VCaP (cell line): ENCODE results near the gene ITGA5.
A peak's percentile ranks its signal among the peaks of the same experiment; 100 is the strongest.

Experiments used
- H3K27ac ChIP-seq: fragments of 450-650 bp; 2 replicates; pipeline ENCODE4 v1.5.1; 2017
- CTCF ChIP-seq: fragments of 450-650 bp; conservative IDR thresholded peaks from 2 replicates; pipeline ENCODE4 v1.5.1; 2017; ENCODE audit warnings: mild to moderate bottlenecking, moderate library complexity

The ITGA5 gene

GRCh38 chr12:54359762-54360351 lies 59.2 kb downstream of the ITGA5 start:
- peak overlapping the region; percentile 96 for H3K27ac ChIP-seq
- TF ChIP-seq CTCF: no peak

GRCh38 chr12:54358945-54359761 lies 59.9 kb downstream of the ITGA5 start:
- TF ChIP-seq CTCF: no peak
- H3K27ac ChIP-seq: peak overlapping the region; percentile 96

GRCh38 chr12:54358191-54358944 lies 60.7 kb downstream of the ITGA5 start:
- no peak for TF ChIP-seq CTCF
- peak overlapping the region; percentile 96 for H3K27ac ChIP-seq

- H3K27ac ChIP-seq: peak overlapping the region; percentile 96
- no peak for TF ChIP-seq CTCF
These were observed 61.4 kb downstream of the ITGA5 start for GRCh38 chr12:54357506-54358190.

GRCh38 chr12:54356951-54357356 lies 62.1 kb downstream of the ITGA5 start:
- no peak for TF ChIP-seq CTCF
- H3K27ac ChIP-seq: no peak overlapping the region; the same call in 1 of the 2 replicates

GRCh38 chr12:54356228-54356627 lies 62.8 kb downstream of the ITGA5 start:
- peak overlapping the region; percentile 14; the same call in 1 of the 2 replicates for H3K27ac ChIP-seq
- TF ChIP-seq CTCF: no peak
